Heart left ventricle (tissue), 16 donors: Measurements from ENCODE around the gene PHACTR3. TPM values are rescaled to one million over a fixed set of nuclear protein-coding genes. Genes with fewer than 3 reads are reported as not detected.

ENCODE experiments used
- ATAC-seq, 4 donors: fragments of 200-7000 bp; cut with Tn5 transposase; one replicate each; pipeline ENCODE4 v1.9.1; 2020 to 2022; ENCODE audit warnings: moderate library complexity in 4 of 4, mild to moderate bottlenecking in 3 of 4, moderate number of reproducible peaks in 1 of 4
- DNase-seq, 5 donors: peaks; one replicate each; pipeline ENCODE4 v3.0.0-alpha.2; 2020
- H3K27ac ChIP-seq, 12 donors: fragments of 200-600 bp; sonication (generic) in 4 of 12; one replicate each; pipeline versions ENCODE4 v1.5.0 to v1.8.0; 2016 to 2022; ENCODE audit warnings: mild to moderate bottlenecking in 2 of 12
- H3K27me3 ChIP-seq, 9 donors: fragments of 200-600 bp; sonication (generic) in 2 of 9; one replicate each; pipeline versions ENCODE4 v1.5.1 to v1.8.0; 2016 to 2022; ENCODE audit warnings: mild to moderate bottlenecking in 3 of 9
- H3K36me3 ChIP-seq, 9 donors: fragments of 200-600 bp; sonication (generic) in 2 of 9; one replicate each; pipeline versions ENCODE4 v1.5.0 to v1.8.0; 2018 to 2022; ENCODE audit warnings: mild to moderate bottlenecking in 2 of 9
- H3K4me1 ChIP-seq, 12 donors: fragments of 200-600 bp; sonication (generic) in 4 of 12; one replicate each; pipeline versions ENCODE4 v1.5.0 to v1.8.0; 2016 to 2022; ENCODE audit warnings: mild to moderate bottlenecking in 3 of 12
- H3K4me3 ChIP-seq, 12 donors: fragments of 200-600 bp; sonication (generic) in 4 of 12; one replicate each; pipeline versions ENCODE4 v1.5.0 to v1.8.0; 2017 to 2022; ENCODE audit warnings: mild to moderate bottlenecking in 9 of 12, moderate library complexity in 4 of 12
- H3K9me3 ChIP-seq, 12 donors: fragments of 200-600 bp; sonication (generic) in 4 of 12; one replicate each; pipeline versions ENCODE4 v1.5.0 to v1.8.0; 2016 to 2022; ENCODE audit warnings: mild to moderate bottlenecking in 1 of 12
- CTCF ChIP-seq, 12 donors: fragments of 200-600 bp; sonication (generic) in 4 of 12; IDR thresholded peaks; one replicate each; pipeline versions ENCODE4 v1.5.0 to v1.8.0; 2018 to 2022; ENCODE audit warnings: antibody characterized with exemption in 12 of 12, mild to moderate bottlenecking in 5 of 12
- POLR2A ChIP-seq, 2 donors: fragments of 450-650 bp; IDR thresholded peaks; one replicate each; pipeline ENCODE4 v1.6.1; 2017; ENCODE audit warnings: antibody characterized with exemption in 2 of 2, mild to moderate bottlenecking in 2 of 2, moderate library complexity in 2 of 2
- WGBS, 4 donors: extraction: QIAGEN DNeasy Blood & Tissue Kit in 2 of 4; methylation state at CpG; one replicate each; pipeline versions ENCODE4 v1.1.5 to v1.1.7; 2013 to 2018; 5-methylcytosine and 5-hydroxymethylcytosine counted together
- intact Hi-C, 10 donors: fragments of 100-400 bp; cut with DNase I; formaldehyde crosslinking; loops; one replicate each; pipeline versions ENCODE4 v1.11.1 to v1.14.2; 2022
- polyA plus RNA-seq, 2 donors: library from polyadenylated mRNA; stranded (reverse); fragments of 200-250 nt; gene quantifications; one replicate each; pipeline ENCODE4 v1.2.3, GENCODE V29; 2013
- total RNA-seq, 9 donors: library from RNA; depleted of rRNA in 2 of 9; stranded (reverse); fragments of >200 nt in 2 of 9; fragmentation: NEBNext Ultra II Directional in 3 of 9; extraction: Animal tissue kit (Norgen Biotek cat#: 25700) in 3 of 9; gene quantifications; one replicate each; pipeline versions ENCODE4 v1.1.0 to v1.2.4, GENCODE V29; 2016 to 2023
- donor health status: ischemic (EF 13 %, LVEDD 7.1; RV severe dilation, severe dysfunction).
- donor health status: healthy with polysubstance abuse.
- donor health status: DM: no; HTN: yes; CAD: no.
- donor health status: DM: no; HTN: no; CAD: no.
- donor health status: ischemic (EF 25% LVEDD 6.9; RV normal size, moderate dysfunction).
- donor health status: ischemic (EF 25% LVEDD 5.7; RV mildly dilated, moderate dysfunction).
- donor health status: healthy.
- donor health status: DM: yes; HTN: yes; CAD: no.
- donor health status: ischemic (EF 35%, LVEDD 5.7; RV mildly dilated, moderate dysfunction).
- donor health status: nonischemic (EF 11% LVEDD 7.7; RV severe dilation, severe dysfunction).
- donor health status: DM: yes; HTN: yes; CAD: no.
- donor health status: PGD.
- donor health status: ischemic (EF 29% LVEDD 5.4; RV normal size, mild dysfunction).
- donor health status: nonischemic (EF 23%, LVEDD 6.1; RV moderate dilation, normal function).

Gene PHACTR3
- total and polyA plus RNA-seq, 11 donors, result 0.19 to 14.6 (median 3.5) TPM

- Histone ChIP-seq H3K4me3 (no peak overlapping the region), H3K36me3 (no peaks in the 10 kb centered on the region), H3K27me3 (no peaks in the 10 kb centered on the region), H3K27ac (no peak overlapping the region), H3K4me1 (peaks cover 0 to 14% (median 0%) of the 10 kb centered on the region in 12 donors), H3K9me3 (no peaks in the 10 kb centered on the region)
- DNase-seq (no peak), ATAC-seq (no peak)
- TF ChIP-seq CTCF (IDR thresholded peaks at IDR 0.05), result no peak
- TF ChIP-seq POLR2A (IDR thresholded peaks at IDR 0.05), result no peak
- intact Hi-C loops, result no loop called here
- 84 to 91% (median 89%) methylated on average over 20 to 21 of the region's 21 CpGs for whole genome bisulfite sequencing, 4 donors
Observed at GRCh38 chr20:59772931-59773913, 168.9 kb downstream of the PHACTR3 start.

- no peak for TF ChIP-seq CTCF (IDR thresholded peaks at IDR 0.05)
- ATAC-seq (no peak), DNase-seq (peak in 1 of 5 donors; percentile 3)
- no peaks in the 10 kb centered on the region for H3K27me3 ChIP-seq
- H3K36me3 ChIP-seq, result no peaks in the 10 kb centered on the region
- intact Hi-C loops, result no loop called here
- 82 to 84% (median 82%) methylated on average over 17 of the region's 17 CpGs for WGBS, 4 donors
- no peaks in the 10 kb centered on the region for H3K9me3 ChIP-seq
- H3K27ac ChIP-seq, result no peak overlapping the region
- no peak overlapping the region for H3K4me3 ChIP-seq
- H3K4me1 ChIP-seq, result peaks cover 0 to 14% (median 0%) of the 10 kb centered on the region in 12 donors
Observed at GRCh38 chr20:59774204-59774641, 169.9 kb downstream of the PHACTR3 start.

GRCh38 chr20:59774921-59775686, 170.8 kb downstream of the PHACTR3 start:
- Histone ChIP-seq H3K9me3 (no peaks in the 10 kb centered on the region), H3K4me1 (peaks cover 0 to 14% (median 0%) of the 10 kb centered on the region in 12 donors), H3K27me3 (no peaks in the 10 kb centered on the region), H3K27ac (no peak overlapping the region), H3K4me3 (no peak overlapping the region), H3K36me3 (no peaks in the 10 kb centered on the region)
- ATAC-seq (no peak), DNase-seq (peak in 1 of 5 donors; percentile 15)
- intact Hi-C loops, result no loop called here
- WGBS, 4 donors, result 75 to 90% (median 80%) methylated on average over 16 to 23 of the region's 23 CpGs
- no peak for TF ChIP-seq CTCF (IDR thresholded peaks at IDR 0.05)
- no peak for TF ChIP-seq POLR2A (IDR thresholded peaks at IDR 0.05)

- no peaks in the 10 kb centered on the region for H3K27me3 ChIP-seq
- no peak overlapping the region for H3K27ac ChIP-seq
- 77 to 87% (median 84%) methylated on average over 4 of the region's 4 CpGs for WGBS, 4 donors
- peak in 1 of 5 donors; percentile 12 for DNase-seq
- no peak overlapping the region for H3K4me3 ChIP-seq
- no peak for ATAC-seq
- intact Hi-C loops, result no loop called here
- H3K36me3 ChIP-seq, result no peaks in the 10 kb centered on the region
- no peak for TF ChIP-seq POLR2A (IDR thresholded peaks at IDR 0.05)
- TF ChIP-seq CTCF (IDR thresholded peaks at IDR 0.05), result no peak
- H3K9me3 ChIP-seq, result no peaks in the 10 kb centered on the region
- peaks cover 0 to 14% (median 0%) of the 10 kb centered on the region in 12 donors for H3K4me1 ChIP-seq
Observed at GRCh38 chr20:59775687-59776055, 171.3 kb downstream of the PHACTR3 start.
